Measurements from ENCODE around the gene SOX6. TPM values are rescaled to one million over a fixed set of nuclear protein-coding genes. Genes with fewer than 3 reads are reported as not detected.

Gene SOX6
- total RNA-seq, 1 experiment from 2014 or later = not detected

GRCh38 chr11:16095756-16096155 is 260.6 kb downstream of the SOX6 start:
- no peak overlapping the region for H2BK120ac ChIP-seq (ENCODE audit: low read depth, low read length, poor library complexity, severe bottlenecking)
- H3K4me2 ChIP-seq (ENCODE audit: insufficient read depth, insufficient read length, low read length) = no peak overlapping the region
- no peak overlapping the region for H2BK5ac ChIP-seq (ENCODE audit: insufficient read length, low read length)
- peaks cover 6 to 11% of the 10 kb centered on the region in 2 experiments for H3K4me1 Mint-ChIP-seq
- H4K20me1 ChIP-seq (ENCODE audit: control insufficient read depth, insufficient read depth, insufficient read length) = no peaks in the 10 kb centered on the region
- H3K79me1 ChIP-seq (ENCODE audit: insufficient read depth, low read depth, low read length, poor library complexity, severe bottlenecking) = no peaks in the 10 kb centered on the region
- H3K23me2 ChIP-seq (ENCODE audit: insufficient read length, low read depth, low read length, poor library complexity, severe bottlenecking) = no peaks in the 10 kb centered on the region
- no peak overlapping the region for H4K91ac ChIP-seq (ENCODE audit: insufficient read length, low read depth, low read length)
- no peak overlapping the region for H3K23ac ChIP-seq (ENCODE audit: insufficient read length, low read depth, low read length)
- no peaks in the 10 kb centered on the region for H3K27me3 ChIP-seq (ENCODE audit: insufficient read depth, low read length)
- no peak overlapping the region for H3K18ac ChIP-seq (ENCODE audit: insufficient read length, low read depth, low read length)
- no peak for TF ChIP-seq CTCF (conservative IDR thresholded peaks at IDR 0.05)
- no peaks in the 10 kb centered on the region for H3K9me3 Mint-ChIP-seq
- H3K14ac ChIP-seq (ENCODE audit: insufficient read depth, low read length) = no peak overlapping the region
- no peak overlapping the region for H3K9ac ChIP-seq (ENCODE audit: extremely low read depth, insufficient read length, low read length)
- no peaks in the 10 kb centered on the region for H3K79me2 ChIP-seq (ENCODE audit: insufficient read depth, low read length)
- H2BK15ac ChIP-seq (ENCODE audit: low read depth, low read length) = no peak overlapping the region
- no peak overlapping the region for H4K5ac ChIP-seq (ENCODE audit: insufficient read length, low read depth, low read length)
- no peak overlapping the region for H4K8ac ChIP-seq (replicated peaks; ENCODE audit: insufficient read length, low read depth, low read length)
- no peak for DNase-seq
- H3K36me3 Mint-ChIP-seq (ENCODE audit: insufficient read depth in 1 of 3, low read depth in 3 of 3) = no peaks in the 10 kb centered on the region
- H3K27ac Mint-ChIP-seq = no peak overlapping the region
- H2BK12ac ChIP-seq (ENCODE audit: insufficient read length, low read depth, low read length) = no peak overlapping the region
- no peak overlapping the region for H3T11ph ChIP-seq (ENCODE audit: low read length)
- H3K56ac ChIP-seq (ENCODE audit: insufficient read length, low read depth, low read length) = no peak overlapping the region
- H3K27me3 Mint-ChIP-seq (ENCODE audit: low read depth) = no peaks in the 10 kb centered on the region; the same call in 1 of the 2 replicates
- no peaks in the 10 kb centered on the region for H3K9me3 ChIP-seq (ENCODE audit: control insufficient read depth, low read depth, low read length)
- H3K4me1 ChIP-seq (ENCODE audit: insufficient read depth, low read length) = no peaks in the 10 kb centered on the region
- H2AFZ ChIP-seq (ENCODE audit: low read length) = no peak overlapping the region
- H3K4ac ChIP-seq (ENCODE audit: low read depth, low read length) = no peak overlapping the region
- no peak overlapping the region for H2AK5ac ChIP-seq (ENCODE audit: insufficient read length, low read length)
- no peak overlapping the region for H3K27ac ChIP-seq (ENCODE audit: insufficient read length, low read depth, low read length)
- WGBS (ENCODE audit: extremely low coverage, insufficient read length, low lambda C conversion rate) = no CpG with 5 or more reads among the region's 1 CpG
- H2BK20ac ChIP-seq (ENCODE audit: low read depth, low read length, poor library complexity, severe bottlenecking) = no peak overlapping the region
- no peak overlapping the region for H3K4me3 Mint-ChIP-seq
